Esophagus (tissue), 2 donors: ENCODE measurements around the gene ANKRD22. TPM values are rescaled to one million over a fixed set of nuclear protein-coding genes. Genes with fewer than 3 reads are reported as not detected.

Experiments used
- H3K27ac ChIP-seq, 2 donors: one replicate each; pipeline ENCODE4 v1.5.1; 2013; ENCODE audit warnings: low read depth in 2 of 2, mild to moderate bottlenecking in 2 of 2, inconsistent platforms in 1 of 2, low read length in 1 of 2, moderate library complexity in 1 of 2
- H3K27me3 ChIP-seq, 2 donors: one replicate each; pipeline ENCODE4 v1.6.1; 2013; ENCODE audit warnings: low read length in 2 of 2, control low read depth in 1 of 2, mild to moderate bottlenecking in 1 of 2; ENCODE audit not compliant: insufficient read depth in 2 of 2, control insufficient read depth in 1 of 2
- H3K36me3 ChIP-seq, 2 donors: one replicate each; pipeline ENCODE4 v1.6.1; 2013; ENCODE audit warnings: low read length in 1 of 2; ENCODE audit not compliant: control insufficient read depth in 2 of 2, insufficient read depth in 2 of 2
- H3K4me1 ChIP-seq, 2 donors: one replicate each; pipeline ENCODE4 v1.6.1; 2013; ENCODE audit warnings: low read length in 1 of 2; ENCODE audit not compliant: control insufficient read depth in 2 of 2, insufficient read depth in 2 of 2
- H3K4me3 ChIP-seq, 2 donors: one replicate each; pipeline ENCODE4 v1.5.1; 2013; ENCODE audit warnings: low read length in 2 of 2, mild to moderate bottlenecking in 2 of 2, low read depth in 1 of 2, moderate library complexity in 1 of 2
- H3K9me3 ChIP-seq, 2 donors: one replicate each; pipeline ENCODE4 v1.6.1; 2013; ENCODE audit warnings: mild to moderate bottlenecking in 2 of 2, low read depth in 1 of 2, low read length in 1 of 2, moderate library complexity in 1 of 2; ENCODE audit not compliant: control insufficient read depth in 2 of 2, insufficient read depth in 1 of 2
- WGBS, 2 donors: extraction: QIAGEN DNeasy Blood & Tissue Kit; methylation state at CpG; one replicate each; pipeline ENCODE4 v1.1.7; 2013; 5-methylcytosine and 5-hydroxymethylcytosine counted together
- polyA plus RNA-seq, 2 donors: library from polyadenylated mRNA; stranded (reverse); fragments of 200-250 nt; gene quantifications; one replicate each; pipeline ENCODE4 v1.2.3, GENCODE V29; 2013
- donor health status: healthy with polysubstance abuse.
- donor health status: Bipolar disorder and iron deficiency.

The ANKRD22 gene
- polyA plus RNA-seq, 2 donors: 31.5 to 46.0 TPM

DNA sequence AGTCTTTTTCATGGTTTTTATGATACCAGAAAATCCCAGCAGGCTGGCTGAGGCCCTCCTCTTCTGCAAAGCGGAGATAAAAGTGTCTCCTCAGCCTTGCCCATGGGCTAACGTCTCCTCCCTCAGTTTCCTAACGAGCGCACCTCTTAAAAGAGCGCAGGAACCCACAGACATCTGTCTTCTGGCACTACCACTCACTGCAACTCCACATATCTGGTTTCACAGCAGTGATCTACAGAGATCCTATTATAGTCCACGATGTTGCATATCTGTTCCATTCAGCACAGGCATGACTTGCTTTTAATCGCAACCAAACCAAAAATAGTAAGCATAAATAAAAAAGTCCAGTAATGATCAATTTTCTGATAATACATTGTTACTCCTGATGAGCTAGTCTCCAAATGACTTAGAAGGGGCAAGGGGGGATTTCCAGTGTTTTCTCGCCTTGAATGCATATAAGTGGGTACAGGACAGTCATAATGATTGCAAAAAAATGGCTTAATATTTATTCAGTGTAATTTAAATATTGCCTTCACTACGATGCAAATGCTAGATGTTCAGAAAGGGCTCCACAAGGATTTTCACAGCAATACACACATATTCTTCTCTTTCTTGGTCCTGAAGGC lies 20.9 kb downstream of the ANKRD22 start:
- no peaks in the 10 kb centered on the region for H3K4me1 ChIP-seq
- H3K4me3 ChIP-seq: no peak overlapping the region
- H3K9me3 ChIP-seq: no peaks in the 10 kb centered on the region
- H3K36me3 ChIP-seq: peaks cover 0 to 3% of the 10 kb centered on the region in 2 donors
- no peak overlapping the region for H3K27ac ChIP-seq
- 83 to 87% methylated on average over 9 of the region's 9 CpGs for WGBS, 2 donors
- H3K27me3 ChIP-seq: no peaks in the 10 kb centered on the region

DNA sequence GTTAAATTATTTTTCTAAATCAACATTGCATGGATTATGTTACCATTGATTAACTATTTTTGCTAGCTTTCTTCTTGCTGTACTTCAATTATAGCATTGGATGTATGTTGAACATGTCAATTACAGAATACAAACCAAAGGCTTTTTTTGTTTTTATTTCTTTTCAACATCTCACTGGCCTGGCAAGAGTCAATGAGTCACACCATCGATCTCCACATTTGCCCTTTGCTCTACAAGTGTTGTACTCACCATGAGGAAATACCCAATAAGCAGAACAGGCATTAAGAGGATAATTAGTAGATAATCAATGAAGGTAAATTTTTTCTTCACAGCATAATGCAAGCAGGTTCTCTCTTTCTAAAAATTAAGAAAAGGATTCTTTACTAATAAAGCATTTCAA lies 23.3 kb downstream of the ANKRD22 start:
- Histone ChIP-seq H3K27ac (no peak overlapping the region), H3K4me3 (no peak overlapping the region), H3K4me1 (no peaks in the 10 kb centered on the region), H3K27me3 (no peaks in the 10 kb centered on the region), H3K36me3 (peaks cover 0 to 3% of the 10 kb centered on the region in 2 donors), H3K9me3 (no peaks in the 10 kb centered on the region)
- 29 to 40% methylated on average over 1 of the region's 1 CpG for whole genome bisulfite sequencing, 2 donors

DNA sequence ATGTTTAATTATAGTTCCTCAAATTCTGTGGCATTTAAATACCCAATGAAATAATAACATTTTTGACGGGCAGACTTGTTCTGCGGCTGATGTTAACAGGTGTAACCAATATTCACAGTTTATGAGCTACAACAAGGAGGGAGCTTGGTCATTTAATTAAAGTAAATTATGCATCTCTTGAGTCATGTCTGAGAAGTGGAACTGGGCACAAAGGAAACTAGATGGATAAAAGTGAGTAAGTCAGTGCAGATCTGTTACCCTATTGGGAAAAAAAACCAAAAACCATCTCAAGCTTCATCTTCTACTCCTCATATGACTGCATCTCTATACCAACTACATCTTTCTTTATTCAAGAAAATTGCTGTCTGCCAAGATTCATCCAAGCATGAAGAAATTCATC lies 24.0 kb downstream of the ANKRD22 start:
- Histone ChIP-seq H3K27ac (no peak overlapping the region), H3K4me3 (no peak overlapping the region), H3K36me3 (peaks cover 0 to 3% of the 10 kb centered on the region in 2 donors), H3K9me3 (no peaks in the 10 kb centered on the region), H3K27me3 (no peaks in the 10 kb centered on the region), H3K4me1 (no peaks in the 10 kb centered on the region)
- WGBS, 2 donors: 93 to 96% methylated on average over 2 of the region's 2 CpGs

DNA sequence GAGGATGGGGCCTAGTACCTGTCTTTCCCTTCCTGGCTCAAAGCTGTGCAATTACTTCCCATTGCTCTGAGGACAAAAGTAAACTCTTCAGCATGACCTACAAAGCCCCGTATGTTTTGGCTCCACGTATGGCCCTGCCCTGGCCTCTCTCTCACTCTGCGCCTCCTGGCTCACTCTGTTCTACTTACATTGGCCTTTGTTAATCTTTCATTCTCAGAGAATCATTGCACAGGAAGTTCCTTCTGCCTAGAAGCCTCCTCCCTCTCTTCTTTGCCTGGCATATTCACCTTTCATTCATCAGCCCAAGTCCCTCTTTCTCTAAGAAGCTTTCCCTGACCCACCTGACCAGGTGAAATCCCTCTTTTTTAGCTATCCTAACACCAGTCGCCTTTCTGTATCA lies 25.3 kb downstream of the ANKRD22 start:
- peaks cover 0 to 3% of the 10 kb centered on the region in 2 donors for H3K36me3 ChIP-seq
- H3K4me3 ChIP-seq: no peak overlapping the region
- no peaks in the 10 kb centered on the region for H3K27me3 ChIP-seq
- no peaks in the 10 kb centered on the region for H3K9me3 ChIP-seq
- WGBS, 2 donors: 69 to 77% methylated on average over 4 of the region's 4 CpGs
- no peaks in the 10 kb centered on the region for H3K4me1 ChIP-seq
- no peak overlapping the region for H3K27ac ChIP-seq

DNA sequence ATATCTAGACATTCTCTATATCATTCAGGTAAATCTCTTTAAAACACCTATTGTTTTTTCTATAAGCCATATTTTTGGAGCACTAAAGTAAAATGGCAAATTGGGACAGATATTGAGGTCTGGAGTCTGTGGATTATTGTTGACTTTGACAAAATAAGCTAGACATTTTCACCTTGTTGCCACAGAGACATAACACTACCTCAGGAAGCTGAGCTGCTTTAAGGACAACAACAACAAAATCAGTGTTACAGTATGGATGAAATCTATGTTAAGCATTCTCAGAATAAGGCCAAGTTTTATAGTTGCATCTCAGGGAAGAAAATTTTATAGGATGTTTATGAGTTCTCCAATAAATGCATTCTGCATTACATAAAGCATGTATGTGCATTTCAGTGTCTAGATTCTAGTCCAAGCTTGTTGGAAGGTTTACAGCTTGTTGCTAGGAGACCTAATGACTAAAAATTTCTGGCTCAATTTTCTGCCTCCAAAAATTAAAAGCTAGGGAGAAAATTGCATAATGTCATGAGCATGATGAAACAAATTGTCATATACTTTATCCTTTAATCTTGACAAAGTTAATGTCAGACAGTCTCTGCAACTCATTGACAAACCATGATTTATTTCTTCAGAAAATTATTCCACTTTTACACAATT lies 30.8 kb downstream of the ANKRD22 start:
- Histone ChIP-seq H3K4me3 (no peak overlapping the region), H3K27me3 (no peaks in the 10 kb centered on the region), H3K4me1 (no peaks in the 10 kb centered on the region), H3K36me3 (peaks cover 0 to 2% of the 10 kb centered on the region in 2 donors), H3K9me3 (no peaks in the 10 kb centered on the region), H3K27ac (no peak overlapping the region)

DNA sequence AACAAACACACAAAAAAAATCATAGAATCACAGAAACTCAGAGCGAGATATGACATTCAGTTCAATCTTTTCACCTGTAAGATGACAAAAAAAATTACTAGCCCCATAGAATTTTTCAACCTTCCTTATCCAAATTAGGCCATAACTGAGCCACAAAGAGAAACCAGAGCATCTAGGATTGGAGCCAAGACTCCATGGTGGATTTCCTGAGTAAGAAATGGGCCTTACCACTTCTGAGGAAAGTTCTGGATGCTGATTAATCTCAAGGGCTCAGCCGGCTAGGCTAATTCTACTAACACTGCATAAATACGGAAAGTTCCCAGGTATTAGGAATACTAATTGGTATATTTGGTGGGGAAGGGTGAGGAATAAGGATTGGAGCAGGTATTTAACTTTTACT lies 32.4 kb downstream of the ANKRD22 start:
- Histone ChIP-seq H3K27ac (no peak overlapping the region), H3K4me1 (no peaks in the 10 kb centered on the region), H3K4me3 (no peak overlapping the region), H3K27me3 (no peaks in the 10 kb centered on the region), H3K9me3 (no peaks in the 10 kb centered on the region), H3K36me3 (peaks cover 0 to 2% of the 10 kb centered on the region in 2 donors)
- 84 to 93% methylated on average over 3 of the region's 3 CpGs for WGBS, 2 donors

DNA sequence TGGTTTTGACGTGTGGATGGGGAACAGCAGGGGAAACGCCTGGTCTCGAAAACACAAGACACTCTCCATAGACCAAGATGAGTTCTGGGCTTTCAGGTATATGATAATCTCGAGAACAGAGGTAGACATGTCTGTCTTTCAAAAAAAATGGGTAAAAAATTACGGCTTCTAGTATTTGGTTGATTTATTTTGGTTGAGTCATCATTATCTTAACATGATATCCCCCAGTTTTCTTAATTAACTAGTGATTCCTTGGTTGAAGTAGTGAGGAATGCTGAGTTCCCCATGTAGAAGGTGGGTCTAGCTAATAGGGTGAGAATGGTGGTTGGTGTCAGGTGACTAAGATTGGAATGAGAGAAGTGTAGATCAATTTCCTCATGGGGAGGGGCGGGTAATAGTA lies 38.4 kb downstream of the ANKRD22 start:
- no peaks in the 10 kb centered on the region for H3K4me1 ChIP-seq
- H3K36me3 ChIP-seq: no peaks in the 10 kb centered on the region
- H3K4me3 ChIP-seq: no peak overlapping the region
- H3K9me3 ChIP-seq: no peaks in the 10 kb centered on the region
- H3K27ac ChIP-seq: no peak overlapping the region
- WGBS, 2 donors: 93% methylated on average over 6 of the region's 6 CpGs
- no peaks in the 10 kb centered on the region for H3K27me3 ChIP-seq

DNA sequence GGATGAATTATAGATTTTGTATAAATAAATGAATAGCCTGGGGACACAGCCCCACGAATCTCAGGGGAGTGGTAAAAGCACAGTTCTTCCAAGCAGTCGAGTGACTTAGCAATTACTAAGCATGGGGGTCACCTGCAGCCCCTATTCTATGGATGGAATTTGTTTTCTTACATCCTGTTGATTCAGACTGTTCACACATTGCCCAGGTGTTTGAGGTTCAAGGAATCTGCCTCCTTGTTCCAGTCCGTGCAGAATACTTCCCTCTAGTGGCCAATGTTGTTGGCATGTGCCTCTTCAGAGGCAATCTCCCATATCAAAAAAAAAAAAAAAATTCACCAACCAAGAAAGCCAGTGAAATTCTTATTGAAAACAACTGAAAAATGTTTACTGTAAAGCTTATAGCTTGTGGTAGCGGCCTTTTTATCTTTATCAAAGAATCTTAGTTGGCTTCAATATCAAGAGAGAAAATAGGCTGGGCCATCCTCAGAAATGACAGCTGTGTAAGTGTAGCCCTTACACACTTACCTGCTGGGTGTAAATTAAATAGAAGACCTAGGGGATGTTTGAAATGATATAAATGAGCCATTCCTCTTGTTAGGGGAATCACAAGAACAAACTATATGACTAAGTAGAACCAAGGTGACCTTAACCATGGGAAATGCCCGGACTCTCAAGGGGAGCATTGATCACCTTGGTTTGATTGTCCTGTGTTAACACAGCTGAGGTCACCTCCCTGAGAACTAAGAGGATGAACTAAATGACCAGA lies 41.3 kb downstream of the ANKRD22 start:
- Histone ChIP-seq H3K27ac (no peak overlapping the region), H3K36me3 (no peaks in the 10 kb centered on the region), H3K27me3 (no peaks in the 10 kb centered on the region), H3K4me3 (no peak overlapping the region), H3K9me3 (no peaks in the 10 kb centered on the region), H3K4me1 (no peaks in the 10 kb centered on the region)
- 34 to 36% methylated on average over 5 of the region's 5 CpGs for WGBS, 2 donors

DNA sequence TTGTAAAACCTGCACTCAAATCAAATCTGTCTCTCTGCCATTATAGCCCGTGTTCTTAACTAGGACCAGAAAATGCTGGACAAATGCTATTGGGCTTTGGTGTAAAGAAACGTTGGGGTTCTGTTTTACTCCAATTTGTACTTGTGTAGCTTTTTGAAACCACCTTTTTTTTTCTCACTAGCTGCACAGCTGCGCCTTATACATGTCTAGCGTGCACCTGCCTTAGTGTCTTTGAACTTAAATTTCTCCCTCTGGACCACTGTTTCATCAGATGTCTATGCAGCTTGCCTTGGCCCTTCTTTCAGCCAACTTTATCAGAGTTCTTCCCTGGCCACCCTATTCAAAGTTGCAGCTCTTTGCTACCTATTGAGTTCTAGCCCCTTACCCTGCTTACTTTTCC lies 42.0 kb downstream of the ANKRD22 start:
- no peak overlapping the region for H3K27ac ChIP-seq
- H3K4me1 ChIP-seq: no peaks in the 10 kb centered on the region
- no peaks in the 10 kb centered on the region for H3K36me3 ChIP-seq
- 75 to 77% methylated on average over 4 of the region's 4 CpGs for WGBS, 2 donors
- H3K27me3 ChIP-seq: no peaks in the 10 kb centered on the region
- no peak overlapping the region for H3K4me3 ChIP-seq
- no peaks in the 10 kb centered on the region for H3K9me3 ChIP-seq
